Breast epithelium (tissue), 3 donors: ENCODE results near the gene SF3A1.

ENCODE experiments used
- CTCF ChIP-seq, 3 donors: fragments of 450-650 bp; IDR thresholded peaks; one replicate each; pipeline ENCODE4 v1.5.1; 2016 to 2017; ENCODE audit warnings: antibody characterized with exemption in 3 of 3, mild to moderate bottlenecking in 3 of 3, moderate library complexity in 3 of 3
- POLR2A ChIP-seq: fragments of 450-650 bp; IDR thresholded peaks from one replicate; pipeline ENCODE4 v1.6.1; 2016; ENCODE audit warnings: antibody characterized with exemption, mild to moderate bottlenecking, moderate library complexity
- POLR2AphosphoS5 ChIP-seq, 3 donors: sonication (generic); formaldehyde crosslinking; IDR thresholded peaks; one replicate each; pipeline ENCODE4 v1.6.1; 2017; ENCODE audit warnings: antibody characterized with exemption in 3 of 3

GRCh38 chr22:30284172-30284571 lies 72.5 kb downstream of the SF3A1 start:
- TF ChIP-seq CTCF (IDR thresholded peaks at IDR 0.05) (no peak), POLR2A (no peak), POLR2AphosphoS5 (IDR thresholded peaks at IDR 0.05) (no peak)
